ENCODE results near the gene VTI1A. TPM values are rescaled to one million over a fixed set of nuclear protein-coding genes. Genes with fewer than 3 reads are reported as not detected.

VTI1A gene
- polyA plus RNA-seq, 1 of the 3 experiments (the other 2 are of a cell fraction) = 8.3 TPM

DNA sequence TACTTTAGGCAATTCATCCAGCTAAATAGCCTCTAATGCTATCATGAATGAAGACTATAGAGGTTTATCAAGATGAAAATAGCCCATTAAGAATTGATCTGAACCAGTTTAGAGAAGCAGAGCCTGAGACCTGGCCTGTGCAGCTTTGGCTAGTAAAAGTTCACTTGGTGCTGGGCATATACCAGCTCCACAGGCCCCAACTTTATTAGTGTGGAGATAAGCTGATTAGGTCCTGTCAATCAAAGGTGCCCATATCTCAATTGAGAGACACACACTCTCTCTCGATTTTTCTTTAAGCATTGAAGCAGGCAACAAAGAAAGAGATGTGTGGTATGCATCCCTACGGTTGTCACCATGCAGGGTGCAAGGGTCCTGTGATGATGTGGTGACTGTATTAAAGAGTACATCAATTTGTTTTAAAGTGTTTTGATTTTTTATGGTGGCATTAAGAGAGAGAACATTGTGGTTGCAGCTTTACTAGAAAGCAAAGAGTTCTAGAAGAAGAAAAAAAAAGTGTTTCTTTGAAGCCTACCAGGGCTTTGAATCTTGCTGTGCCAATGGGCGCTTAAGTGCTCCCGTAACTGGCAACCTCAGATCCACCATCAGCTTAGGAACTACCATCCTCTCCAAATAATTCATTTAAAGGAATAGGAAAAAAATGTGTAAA, 111.6 kb downstream of the VTI1A start:
- no peaks in the 10 kb centered on the region for H4K20me1 ChIP-seq (ENCODE audit: insufficient read depth)
- H3K27ac ChIP-seq (ENCODE audit: low read depth in 2 of 2, low read length in 1 of 2) = no peak overlapping the region
- H3K9me2 ChIP-seq = no peaks in the 10 kb centered on the region
- no peaks in the 10 kb centered on the region for H3K79me2 ChIP-seq (ENCODE audit: insufficient read depth)
- H3K27me3 ChIP-seq (ENCODE audit: insufficient read depth) = no peaks in the 10 kb centered on the region
- no peaks in the 10 kb centered on the region for H3F3A ChIP-seq (replicated peaks; ENCODE audit: insufficient read depth)
- CTCF ChIA-PET = interaction anchor here (1.2 to 2.6 kb wide), 3 partner anchors 82 to 826 kb away, joined by 3 to 14 read pairs (median 7); no protein-coding TSS in a partner anchor
- H2AFZ ChIP-seq (ENCODE audit: low read depth) = no peak overlapping the region
- H3K4me1 ChIP-seq (ENCODE audit: control insufficient read depth in 1 of 2, insufficient read depth in 2 of 2, low read depth in 1 of 2, low read length in 1 of 2) = peaks cover 0 to 7% of the 10 kb centered on the region in 2 experiments; a peak in 2 of 4 replicates
- H3K4me3 ChIP-seq (ENCODE audit: low read depth in 2 of 2, low read length in 1 of 2) = no peak overlapping the region
- no peaks in the 10 kb centered on the region for H3K9me3 ChIP-seq
- POLR2A ChIA-PET = no interaction called here
- peaks cover 0 to 4% of the 10 kb centered on the region in 2 experiments for H3K36me3 ChIP-seq (replicated peaks in 1 of 2; ENCODE audit: control insufficient read depth in 1 of 2, insufficient read depth in 2 of 2, low read length in 1 of 2)
- H3K4me2 ChIP-seq = no peak overlapping the region
- H3K9ac ChIP-seq = no peak overlapping the region
- WGBS (ENCODE audit: low lambda C conversion rate) = 90% methylated on average over 4 of the region's 4 CpGs
- TF ChIP-seq RXRA (IDR thresholded peaks at IDR 0.05; ENCODE audit: borderline replicate concordance, low read depth) (no peak), GATA2 (CRISPR knock-in tag; IDR thresholded peaks at IDR 0.05) (peak; percentile 30; the same call in 1 of the 2 replicates), EZH2phosphoT487 (IDR thresholded peaks at IDR 0.05; ENCODE audit: borderline replicate concordance, low read depth) (no peak), NRF1 (IDR thresholded peaks at IDR 0.05; ENCODE audit: low read depth, low read length) (no peak), MEF2A (IDR thresholded peaks at IDR 0.05; ENCODE audit: borderline replicate concordance, low read depth) (no peak)
- DNase-seq = no peak

DNA sequence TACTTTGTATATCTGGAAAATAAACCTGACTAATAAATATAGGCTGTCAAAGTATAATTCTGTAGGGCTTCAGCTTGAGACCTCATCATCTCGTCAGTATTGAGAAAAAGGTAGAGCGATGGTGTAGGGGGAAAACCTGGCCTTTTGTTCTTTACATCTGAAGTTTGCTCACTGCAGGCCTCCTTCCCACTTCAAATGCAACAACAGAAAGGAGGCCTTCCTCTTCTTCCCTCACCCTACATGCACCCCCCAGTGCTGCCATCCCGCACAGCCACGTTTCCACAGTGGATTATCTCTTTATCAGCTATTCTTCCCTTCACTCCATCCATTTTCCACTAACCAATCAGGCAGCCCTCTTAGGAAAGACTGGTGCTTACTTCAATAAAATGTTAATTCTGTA, 112.3 kb downstream of the VTI1A start:
- no peak for DNase-seq
- no peak overlapping the region for H3K4me2 ChIP-seq
- H3K4me3 ChIP-seq (ENCODE audit: low read depth in 2 of 2, low read length in 1 of 2) = no peak overlapping the region
- H3K9ac ChIP-seq = no peak overlapping the region
- H2AFZ ChIP-seq (ENCODE audit: low read depth) = no peak overlapping the region
- H3K4me1 ChIP-seq (ENCODE audit: control insufficient read depth in 1 of 2, insufficient read depth in 2 of 2, low read depth in 1 of 2, low read length in 1 of 2) = peaks cover 0 to 7% of the 10 kb centered on the region in 2 experiments; a peak in 2 of 4 replicates
- H4K20me1 ChIP-seq (ENCODE audit: insufficient read depth) = no peaks in the 10 kb centered on the region
- no peak overlapping the region for H3K27ac ChIP-seq (ENCODE audit: low read depth in 2 of 2, low read length in 1 of 2)
- peaks cover 0 to 4% of the 10 kb centered on the region in 2 experiments for H3K36me3 ChIP-seq (replicated peaks in 1 of 2; ENCODE audit: control insufficient read depth in 1 of 2, insufficient read depth in 2 of 2, low read length in 1 of 2)
- no peaks in the 10 kb centered on the region for H3K9me3 ChIP-seq
- H3K79me2 ChIP-seq (ENCODE audit: insufficient read depth) = no peaks in the 10 kb centered on the region
- H3K9me2 ChIP-seq = no peaks in the 10 kb centered on the region
- no peaks in the 10 kb centered on the region for H3K27me3 ChIP-seq (ENCODE audit: insufficient read depth)
- ChIA-PET POLR2A (no interaction called here), CTCF (interaction anchor here (1.2 to 2.6 kb wide), 3 partner anchors 83 to 826 kb away, joined by 3 to 14 read pairs (median 7); no protein-coding TSS in a partner anchor)
- H3F3A ChIP-seq (replicated peaks; ENCODE audit: insufficient read depth) = no peaks in the 10 kb centered on the region
- WGBS (ENCODE audit: low lambda C conversion rate) = 95% methylated on average over 4 of the region's 4 CpGs
- TF ChIP-seq, protein P1, sequence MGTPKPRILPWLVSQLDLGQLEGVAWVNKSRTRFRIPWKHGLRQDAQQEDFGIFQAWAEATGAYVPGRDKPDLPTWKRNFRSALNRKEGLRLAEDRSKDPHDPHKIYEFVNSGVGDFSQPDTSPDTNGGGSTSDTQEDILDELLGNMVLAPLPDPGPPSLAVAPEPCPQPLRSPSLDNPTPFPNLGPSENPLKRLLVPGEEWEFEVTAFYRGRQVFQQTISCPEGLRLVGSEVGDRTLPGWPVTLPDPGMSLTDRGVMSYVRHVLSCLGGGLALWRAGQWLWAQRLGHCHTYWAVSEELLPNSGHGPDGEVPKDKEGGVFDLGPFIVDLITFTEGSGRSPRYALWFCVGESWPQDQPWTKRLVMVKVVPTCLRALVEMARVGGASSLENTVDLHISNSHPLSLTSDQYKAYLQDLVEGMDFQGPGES (IDR thresholded peaks at IDR 0.05; ENCODE audit: low read depth, low read length) = no peak
- TF ChIP-seq, protein P2, sequence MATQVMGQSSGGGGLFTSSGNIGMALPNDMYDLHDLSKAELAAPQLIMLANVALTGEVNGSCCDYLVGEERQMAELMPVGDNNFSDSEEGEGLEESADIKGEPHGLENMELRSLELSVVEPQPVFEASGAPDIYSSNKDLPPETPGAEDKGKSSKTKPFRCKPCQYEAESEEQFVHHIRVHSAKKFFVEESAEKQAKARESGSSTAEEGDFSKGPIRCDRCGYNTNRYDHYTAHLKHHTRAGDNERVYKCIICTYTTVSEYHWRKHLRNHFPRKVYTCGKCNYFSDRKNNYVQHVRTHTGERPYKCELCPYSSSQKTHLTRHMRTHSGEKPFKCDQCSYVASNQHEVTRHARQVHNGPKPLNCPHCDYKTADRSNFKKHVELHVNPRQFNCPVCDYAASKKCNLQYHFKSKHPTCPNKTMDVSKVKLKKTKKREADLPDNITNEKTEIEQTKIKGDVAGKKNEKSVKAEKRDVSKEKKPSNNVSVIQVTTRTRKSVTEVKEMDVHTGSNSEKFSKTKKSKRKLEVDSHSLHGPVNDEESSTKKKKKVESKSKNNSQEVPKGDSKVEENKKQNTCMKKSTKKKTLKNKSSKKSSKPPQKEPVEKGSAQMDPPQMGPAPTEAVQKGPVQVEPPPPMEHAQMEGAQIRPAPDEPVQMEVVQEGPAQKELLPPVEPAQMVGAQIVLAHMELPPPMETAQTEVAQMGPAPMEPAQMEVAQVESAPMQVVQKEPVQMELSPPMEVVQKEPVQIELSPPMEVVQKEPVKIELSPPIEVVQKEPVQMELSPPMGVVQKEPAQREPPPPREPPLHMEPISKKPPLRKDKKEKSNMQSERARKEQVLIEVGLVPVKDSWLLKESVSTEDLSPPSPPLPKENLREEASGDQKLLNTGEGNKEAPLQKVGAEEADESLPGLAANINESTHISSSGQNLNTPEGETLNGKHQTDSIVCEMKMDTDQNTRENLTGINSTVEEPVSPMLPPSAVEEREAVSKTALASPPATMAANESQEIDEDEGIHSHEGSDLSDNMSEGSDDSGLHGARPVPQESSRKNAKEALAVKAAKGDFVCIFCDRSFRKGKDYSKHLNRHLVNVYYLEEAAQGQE (IDR thresholded peaks at IDR 0.05; ENCODE audit: low read depth, low read length) = no peak
- TF ChIP-seq RFX5 (IDR thresholded peaks at IDR 0.05; ENCODE audit: low read length) = no peak
- TF ChIP-seq YY1 (IDR thresholded peaks at IDR 0.05; ENCODE audit: low read depth) = no peak
- no peak for TF ChIP-seq RAD21 (IDR thresholded peaks at IDR 0.05; ENCODE audit: low read length)
- TF ChIP-seq, protein P3, sequence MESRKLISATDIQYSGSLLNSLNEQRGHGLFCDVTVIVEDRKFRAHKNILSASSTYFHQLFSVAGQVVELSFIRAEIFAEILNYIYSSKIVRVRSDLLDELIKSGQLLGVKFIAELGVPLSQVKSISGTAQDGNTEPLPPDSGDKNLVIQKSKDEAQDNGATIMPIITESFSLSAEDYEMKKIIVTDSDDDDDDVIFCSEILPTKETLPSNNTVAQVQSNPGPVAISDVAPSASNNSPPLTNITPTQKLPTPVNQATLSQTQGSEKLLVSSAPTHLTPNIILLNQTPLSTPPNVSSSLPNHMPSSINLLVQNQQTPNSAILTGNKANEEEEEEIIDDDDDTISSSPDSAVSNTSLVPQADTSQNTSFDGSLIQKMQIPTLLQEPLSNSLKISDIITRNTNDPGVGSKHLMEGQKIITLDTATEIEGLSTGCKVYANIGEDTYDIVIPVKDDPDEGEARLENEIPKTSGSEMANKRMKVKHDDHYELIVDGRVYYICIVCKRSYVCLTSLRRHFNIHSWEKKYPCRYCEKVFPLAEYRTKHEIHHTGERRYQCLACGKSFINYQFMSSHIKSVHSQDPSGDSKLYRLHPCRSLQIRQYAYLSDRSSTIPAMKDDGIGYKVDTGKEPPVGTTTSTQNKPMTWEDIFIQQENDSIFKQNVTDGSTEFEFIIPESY (IDR thresholded peaks at IDR 0.05; ENCODE audit: borderline replicate concordance, low read depth) = no peak
- TF ChIP-seq SMC3 (IDR thresholded peaks at IDR 0.05; ENCODE audit: low read depth, low read length) = no peak
- no peak for TF ChIP-seq NFIC (IDR thresholded peaks at IDR 0.05; ENCODE audit: borderline replicate concordance)
- TF ChIP-seq RXRA (IDR thresholded peaks at IDR 0.05; ENCODE audit: borderline replicate concordance, low read depth) = no peak
- TF ChIP-seq, protein P4, sequence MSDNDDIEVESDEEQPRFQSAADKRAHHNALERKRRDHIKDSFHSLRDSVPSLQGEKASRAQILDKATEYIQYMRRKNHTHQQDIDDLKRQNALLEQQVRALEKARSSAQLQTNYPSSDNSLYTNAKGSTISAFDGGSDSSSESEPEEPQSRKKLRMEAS (IDR thresholded peaks at IDR 0.05; ENCODE audit: low read depth) = no peak
- TF ChIP-seq TAF1 (IDR thresholded peaks at IDR 0.05; ENCODE audit: borderline replicate concordance, low read depth, low read length) = no peak
- no peak for TF ChIP-seq FOXJ3 (CRISPR knock-in tag; IDR thresholded peaks at IDR 0.05)
- no peak for TF ChIP-seq FOSL2 (IDR thresholded peaks at IDR 0.05; ENCODE audit: borderline replicate concordance, low read depth)
- TF ChIP-seq CHD2 (IDR thresholded peaks at IDR 0.05; ENCODE audit: low read length, partially characterized antibody) = no peak
- no peak for TF ChIP-seq NRF1 (IDR thresholded peaks at IDR 0.05; ENCODE audit: low read depth, low read length)
- no peak for TF ChIP-seq EZH2phosphoT487 (IDR thresholded peaks at IDR 0.05; ENCODE audit: borderline replicate concordance, low read depth)
- no peak for TF ChIP-seq EP300 (IDR thresholded peaks at IDR 0.05; ENCODE audit: borderline replicate concordance in 1 of 2, low read depth in 1 of 2, low read length in 1 of 2)
- TF ChIP-seq JUND (IDR thresholded peaks at IDR 0.05) = no peak
- TF ChIP-seq ELF1 (IDR thresholded peaks at IDR 0.05) = no peak
